Sigmoid colon (tissue), 7 donors: ENCODE measurements around the gene PHAF1. TPM values are rescaled to one million over a fixed set of nuclear protein-coding genes. Genes with fewer than 3 reads are reported as not detected.

ENCODE experiments used
- DNase-seq: peaks from one replicate; pipeline ENCODE4 v3.0.0-alpha.2; 2019
- H3K27ac ChIP-seq, 4 donors: fragments of 200-600 bp; sonication (generic); one replicate each; pipeline ENCODE4 v1.5.1; 2016 to 2019; ENCODE audit warnings: mild to moderate bottlenecking in 1 of 4
- H3K27me3 ChIP-seq, 3 donors: fragments of 200-600 bp; sonication (generic); one replicate each; pipeline ENCODE4 v1.5.1; 2019; ENCODE audit warnings: mild to moderate bottlenecking in 1 of 3
- H3K36me3 ChIP-seq, 4 donors: fragments of 200-600 bp; sonication (generic); one replicate each; pipeline ENCODE4 v1.5.1; 2016 to 2019
- H3K4me1 ChIP-seq, 4 donors: fragments of 200-600 bp; sonication (generic); one replicate each; pipeline ENCODE4 v1.5.1; 2017 to 2019
- H3K4me3 ChIP-seq, 4 donors: fragments of 200-600 bp; sonication (generic); one replicate each; pipeline ENCODE4 v1.5.1; 2017 to 2019; ENCODE audit warnings: mild to moderate bottlenecking in 2 of 4, moderate library complexity in 1 of 4
- H3K9me3 ChIP-seq, 4 donors: fragments of 200-600 bp in 3 of 4; sonication (generic) in 3 of 4; one replicate each; pipeline versions ENCODE4 v1.5.1 to v1.6.1; 2013 to 2019
- EP300 ChIP-seq, 4 donors: sonication (generic); formaldehyde crosslinking; IDR thresholded peaks; one replicate each; pipeline ENCODE4 v1.6.1; 2017; ENCODE audit warnings: antibody characterized with exemption in 4 of 4
- POLR2A ChIP-seq, 2 donors: fragments of 450-650 bp; IDR thresholded peaks; one replicate each; pipeline ENCODE4 v1.6.1; 2016; ENCODE audit warnings: antibody characterized with exemption in 2 of 2, mild to moderate bottlenecking in 2 of 2, moderate library complexity in 2 of 2
- POLR2AphosphoS5 ChIP-seq, 4 donors: sonication (generic); formaldehyde crosslinking; IDR thresholded peaks; one replicate each; pipeline ENCODE4 v1.6.1; 2017; ENCODE audit warnings: antibody characterized with exemption in 4 of 4
- WGBS, 2 donors: extraction: QIAGEN DNeasy Blood & Tissue Kit; methylation state at CpG; one replicate each; pipeline ENCODE4 v1.1.7; 2013; 5-methylcytosine and 5-hydroxymethylcytosine counted together
- intact Hi-C: fragments of 100-400 bp; cut with DNase I; formaldehyde crosslinking; loops from one replicate; pipeline ENCODE4 v1.15.1; 2023
- polyA plus RNA-seq, 3 donors: library from polyadenylated mRNA; stranded (reverse); fragments of 200-250 nt; gene quantifications; one replicate each; pipeline ENCODE4 v1.2.3, GENCODE V29; 2013
- total RNA-seq, 4 donors: library from RNA; depleted of rRNA; stranded (reverse); fragments of >200 nt; gene quantifications; one replicate each; pipeline ENCODE4 v1.1.0, GENCODE V29; 2016
- TF ChIP-seq, protein P1 (sequence below), 4 experiments: fragments of 450-650 bp in 3 of 4; fragments of 200-600 bp in 1 of 4; IDR thresholded peaks; one replicate each; pipeline ENCODE4 v1.5.1; 2016 to 2019; ENCODE audit warnings: antibody characterized with exemption in 4 of 4, mild to moderate bottlenecking in 3 of 4, moderate library complexity in 2 of 4
- donor health status: healthy with polysubstance abuse.
- donor health status: Bipolar disorder and iron deficiency.
- donor health status: healthy.

Gene PHAF1
- total and polyA plus RNA-seq, 7 donors, result 8.9 to 16.3 (median 11.4) TPM

- H3K4me1 ChIP-seq, result peaks cover 0 to 38% (median 31%) of the 10 kb centered on the region in 4 donors
- 14 to 15% methylated on average over 43 of the region's 43 CpGs for WGBS, 2 donors
These were observed 75.4 kb downstream of the PHAF1 start for GRCh38 chr16:67184995-67185650.

GRCh38 chr16:67185651-67186134 lies 76.0 kb downstream of the PHAF1 start:
- TF ChIP-seq, protein P1, sequence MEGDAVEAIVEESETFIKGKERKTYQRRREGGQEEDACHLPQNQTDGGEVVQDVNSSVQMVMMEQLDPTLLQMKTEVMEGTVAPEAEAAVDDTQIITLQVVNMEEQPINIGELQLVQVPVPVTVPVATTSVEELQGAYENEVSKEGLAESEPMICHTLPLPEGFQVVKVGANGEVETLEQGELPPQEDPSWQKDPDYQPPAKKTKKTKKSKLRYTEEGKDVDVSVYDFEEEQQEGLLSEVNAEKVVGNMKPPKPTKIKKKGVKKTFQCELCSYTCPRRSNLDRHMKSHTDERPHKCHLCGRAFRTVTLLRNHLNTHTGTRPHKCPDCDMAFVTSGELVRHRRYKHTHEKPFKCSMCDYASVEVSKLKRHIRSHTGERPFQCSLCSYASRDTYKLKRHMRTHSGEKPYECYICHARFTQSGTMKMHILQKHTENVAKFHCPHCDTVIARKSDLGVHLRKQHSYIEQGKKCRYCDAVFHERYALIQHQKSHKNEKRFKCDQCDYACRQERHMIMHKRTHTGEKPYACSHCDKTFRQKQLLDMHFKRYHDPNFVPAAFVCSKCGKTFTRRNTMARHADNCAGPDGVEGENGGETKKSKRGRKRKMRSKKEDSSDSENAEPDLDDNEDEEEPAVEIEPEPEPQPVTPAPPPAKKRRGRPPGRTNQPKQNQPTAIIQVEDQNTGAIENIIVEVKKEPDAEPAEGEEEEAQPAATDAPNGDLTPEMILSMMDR (IDR thresholded peaks at IDR 0.05), result peak in 1 of 4 experiments; percentile 4
- no peak for TF ChIP-seq POLR2A (IDR thresholded peaks at IDR 0.05)
- Histone ChIP-seq H3K36me3 (no peaks in the 10 kb centered on the region), H3K4me3 (peak overlapping the region in 2 of 4 donors; percentile 2 to 73), H3K4me1 (peaks cover 0 to 38% (median 31%) of the 10 kb centered on the region in 4 donors), H3K9me3 (no peaks in the 10 kb centered on the region), H3K27ac (no peak overlapping the region), H3K27me3 (no peaks in the 10 kb centered on the region)
- WGBS, 2 donors, result 8 to 11% methylated on average over 12 of the region's 12 CpGs
- DNase-seq, result no peak
- intact Hi-C loops, result loop anchor here (1.0 kb wide), 2 partner anchors 30 to 207 kb away; no protein-coding TSS in a partner anchor

More at GRCh38 chr16:67184995-67185650, 75.4 kb downstream of the PHAF1 start:
- DNase-seq, result peak; percentile 96
- intact Hi-C loops, result loop anchor here (1.0 kb wide), 2 partner anchors 30 to 207 kb away; no protein-coding TSS in a partner anchor
- H3K27ac ChIP-seq, result peak overlapping the region; percentile 91 to 96 (median 94)
- TF ChIP-seq POLR2AphosphoS5 (IDR thresholded peaks at IDR 0.05), result peak in 2 of 4 donors; percentile 56 to 65
- no peak for TF ChIP-seq POLR2A (IDR thresholded peaks at IDR 0.05)
- no peak for TF ChIP-seq EP300 (IDR thresholded peaks at IDR 0.05)
- TF ChIP-seq, protein P1 (IDR thresholded peaks at IDR 0.05), result peak; percentile 76 to 85 (median 82)
- peak overlapping the region in 3 of 4 donors; percentile 68 to 79 (median 73) for H3K4me3 ChIP-seq
- no peaks in the 10 kb centered on the region for H3K36me3 ChIP-seq
- H3K9me3 ChIP-seq, result no peaks in the 10 kb centered on the region
- H3K27me3 ChIP-seq, result no peaks in the 10 kb centered on the region

GRCh38 chr16:67186550-67186950 lies 76.8 kb downstream of the PHAF1 start:
- intact Hi-C loops, result no loop called here
- H3K4me1 ChIP-seq, result peaks cover 0 to 35% (median 32%) of the 10 kb centered on the region in 4 donors
- H3K4me3 ChIP-seq, result no peak overlapping the region
- no peak for TF ChIP-seq EP300 (IDR thresholded peaks at IDR 0.05)
- TF ChIP-seq, protein P1 (IDR thresholded peaks at IDR 0.05), result no peak
- H3K9me3 ChIP-seq, result no peaks in the 10 kb centered on the region
- H3K27me3 ChIP-seq, result no peaks in the 10 kb centered on the region
- 72 to 80% methylated on average over 5 of the region's 5 CpGs for WGBS, 2 donors
- no peaks in the 10 kb centered on the region for H3K36me3 ChIP-seq
- DNase-seq, result no peak
- no peak overlapping the region for H3K27ac ChIP-seq

GRCh38 chr16:67187175-67187890 lies 77.6 kb downstream of the PHAF1 start:
- H3K27me3 ChIP-seq, result no peaks in the 10 kb centered on the region
- TF ChIP-seq EP300 (IDR thresholded peaks at IDR 0.05) (no peak), POLR2A (IDR thresholded peaks at IDR 0.05) (no peak)
- H3K4me1 ChIP-seq, result peaks cover 0 to 35% (median 33%) of the 10 kb centered on the region in 4 donors
- no peaks in the 10 kb centered on the region for H3K36me3 ChIP-seq
- DNase-seq, result no peak
- no peak overlapping the region for H3K4me3 ChIP-seq
- H3K9me3 ChIP-seq, result no peaks in the 10 kb centered on the region
- intact Hi-C loops, result no loop called here
- no peak overlapping the region for H3K27ac ChIP-seq
- 89 to 92% methylated on average over 26 of the region's 26 CpGs for WGBS, 2 donors

DNA sequence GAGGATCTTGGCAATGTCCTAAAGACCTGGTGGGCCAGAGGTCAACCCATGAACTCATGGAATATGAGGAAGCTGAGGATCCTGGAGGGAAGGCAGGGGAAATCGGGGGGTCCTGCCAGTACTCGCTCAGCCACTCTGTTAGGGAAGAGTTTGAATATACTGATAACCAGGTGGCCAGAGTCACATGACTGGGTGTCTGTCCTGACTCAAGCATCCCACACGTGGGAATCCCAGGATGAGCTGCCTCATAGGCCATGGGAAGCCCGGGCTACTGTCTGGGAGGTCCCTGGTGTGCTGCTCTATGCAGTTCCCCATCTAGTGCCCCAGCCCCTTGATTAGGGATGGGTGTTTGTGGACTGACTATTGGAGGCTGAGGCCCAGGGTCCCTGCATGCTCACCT lies 78.6 kb downstream of the PHAF1 start:
- H3K27me3 ChIP-seq, result no peaks in the 10 kb centered on the region
- 82 to 86% methylated on average over 4 of the region's 4 CpGs for WGBS, 2 donors
- peaks cover 1 to 36% (median 35%) of the 10 kb centered on the region in 4 donors for H3K4me1 ChIP-seq
- H3K9me3 ChIP-seq, result no peaks in the 10 kb centered on the region
- H3K36me3 ChIP-seq, result peaks cover 0 to 1% (median 0%) of the 10 kb centered on the region in 4 donors
- no peak for DNase-seq
- intact Hi-C loops, result no loop called here
- TF ChIP-seq POLR2A (IDR thresholded peaks at IDR 0.05) (no peak), POLR2AphosphoS5 (IDR thresholded peaks at IDR 0.05) (no peak), EP300 (IDR thresholded peaks at IDR 0.05) (no peak)
- TF ChIP-seq, protein P1 (IDR thresholded peaks at IDR 0.05), result no peak
- no peak overlapping the region for H3K27ac ChIP-seq
- no peak overlapping the region for H3K4me3 ChIP-seq
